Erythroblast (primary cell): ENCODE measurements around the gene SGCD.

Source experiments
- DNase-seq, 2 experiments: peaks; one replicate each; lab custom pipeline; 2025; lab: John Stamatoyannopoulos, UW
- GATA1 ChIP-seq: IDR thresholded peaks from 2 replicates; pipeline ENCODE4 v1.6.1; 2011; ENCODE audit warnings: low read depth, mild to moderate bottlenecking, control low read depth, low read length, moderate library complexity
- POLR2A ChIP-seq: IDR thresholded peaks from 2 replicates; pipeline ENCODE4 v1.6.1; 2011; ENCODE audit warnings: mild to moderate bottlenecking, low read length

The SGCD gene

GRCh38 chr5:156435101-156435500, 108.1 kb downstream of the SGCD start:
- TF ChIP-seq POLR2A (no peak), GATA1 (no peak)
- DNase-seq = no peak

- DNase-seq = no peak
- TF ChIP-seq GATA1 (no peak), POLR2A (no peak)
Observed at GRCh38 chr5:156438076-156438475, 111.1 kb downstream of the SGCD start.

GRCh38 chr5:156444753-156445291, 117.9 kb downstream of the SGCD start:
- DNase-seq = no peak

DNA sequence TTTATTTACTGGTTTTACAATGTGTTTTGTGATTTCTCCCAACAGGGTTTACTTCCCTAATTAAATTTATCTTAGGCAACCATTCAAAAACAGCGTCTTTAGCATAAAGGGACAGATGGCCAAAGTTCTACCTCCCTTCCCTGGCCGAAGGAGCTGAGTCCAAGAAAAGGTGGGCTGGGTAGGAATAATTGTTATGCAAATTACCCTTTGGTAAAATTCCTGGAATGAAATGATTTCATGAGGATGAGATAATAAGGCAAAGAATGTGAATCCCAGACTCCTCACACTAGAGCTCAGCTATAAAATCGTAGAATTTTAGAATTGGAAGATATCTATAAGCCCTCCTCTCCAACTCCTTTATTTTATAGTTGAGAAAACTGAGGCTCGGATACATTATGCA, 119.6 kb downstream of the SGCD start:
- DNase-seq = no peak
- no peak for TF ChIP-seq GATA1
- TF ChIP-seq POLR2A = no peak

More at GRCh38 chr5:156444753-156445291, 117.9 kb downstream of the SGCD start:
- no peak for TF ChIP-seq GATA1

- TF ChIP-seq POLR2A (no peak), GATA1 (no peak)
- DNase-seq = no peak
Observed at GRCh38 chr5:156450778-156451177, 123.8 kb downstream of the SGCD start.

- no peak for DNase-seq
- TF ChIP-seq POLR2A = no peak
- no peak for TF ChIP-seq GATA1
Observed at GRCh38 chr5:156451505-156451904, 124.5 kb downstream of the SGCD start.

- TF ChIP-seq POLR2A = no peak
- no peak for TF ChIP-seq GATA1
- no peak for DNase-seq
Observed at GRCh38 chr5:156456857-156457256, 129.9 kb downstream of the SGCD start.

DNA sequence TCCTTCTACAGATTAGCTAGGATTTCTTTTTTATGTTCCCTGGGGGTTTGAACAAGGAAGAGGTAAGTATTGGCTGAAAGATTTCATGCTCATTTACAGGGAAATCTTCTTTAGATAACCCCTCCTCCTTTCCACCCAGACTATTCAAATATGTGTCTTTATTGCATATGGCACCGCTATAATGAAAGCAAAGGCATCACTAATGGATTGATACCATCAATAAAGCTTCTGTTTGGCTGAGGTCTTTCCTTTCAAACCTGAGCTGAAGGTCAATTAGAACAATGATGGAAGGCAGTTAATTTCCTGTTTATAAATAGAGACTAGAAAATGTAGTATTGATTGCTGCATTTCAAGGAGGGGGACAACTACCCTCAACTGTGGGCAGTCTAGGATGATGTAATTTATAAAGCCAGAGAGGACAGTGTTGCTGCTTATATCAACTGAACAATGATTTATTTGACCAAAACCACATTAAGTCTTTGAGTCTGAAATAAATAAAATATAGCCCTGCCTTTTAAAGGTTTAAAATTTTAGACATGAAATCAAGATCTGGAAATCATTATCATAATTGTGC, 132.9 kb downstream of the SGCD start:
- no peak for TF ChIP-seq POLR2A
- TF ChIP-seq GATA1 = no peak

DNA sequence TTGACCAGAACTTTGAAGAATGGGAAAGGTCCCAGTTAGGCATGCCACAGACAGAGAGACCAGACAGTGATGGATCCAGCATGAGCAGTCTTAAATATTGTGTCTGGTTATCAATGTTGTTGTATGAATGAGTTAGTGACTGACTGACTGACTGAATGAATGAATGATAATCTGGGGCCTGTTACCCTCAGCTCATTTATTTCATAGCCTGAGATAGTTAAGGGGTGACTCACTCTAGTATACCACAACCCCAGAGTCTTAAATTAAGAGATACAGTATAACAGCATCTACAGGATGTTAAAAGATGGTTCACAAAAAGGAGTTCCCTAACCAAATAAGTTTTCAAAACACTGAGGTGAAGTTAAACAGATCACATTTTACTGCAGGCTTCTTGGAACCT, 133.5 kb downstream of the SGCD start:
- TF ChIP-seq GATA1 (no peak), POLR2A (no peak)
- no peak for DNase-seq

More for the DNA sequence above, 132.9 kb downstream of the SGCD start:
- no peak for DNase-seq

- DNase-seq = no peak
- TF ChIP-seq POLR2A = no peak
- no peak for TF ChIP-seq GATA1
Observed at GRCh38 chr5:156466871-156467270, 139.9 kb downstream of the SGCD start.

DNA sequence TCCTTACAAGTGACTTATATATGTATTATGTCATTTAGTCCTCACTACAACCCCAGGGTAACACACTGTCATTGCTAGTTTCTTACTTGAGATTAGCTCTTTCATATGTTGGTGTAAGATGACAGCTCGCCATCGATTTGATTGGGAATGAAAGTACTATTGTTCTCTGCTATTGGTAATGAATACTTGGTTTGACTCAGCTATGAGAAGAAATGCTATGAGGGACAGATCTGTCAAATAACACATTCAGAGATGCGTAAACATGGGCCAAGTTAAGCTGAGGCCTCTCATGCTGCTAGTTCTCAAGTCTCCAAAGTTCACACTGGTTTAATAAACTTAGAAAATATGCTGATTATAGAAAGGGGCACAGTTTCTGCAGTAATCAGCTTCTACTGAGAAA, 142.7 kb downstream of the SGCD start:
- no peak for TF ChIP-seq GATA1
- TF ChIP-seq POLR2A = no peak

DNA sequence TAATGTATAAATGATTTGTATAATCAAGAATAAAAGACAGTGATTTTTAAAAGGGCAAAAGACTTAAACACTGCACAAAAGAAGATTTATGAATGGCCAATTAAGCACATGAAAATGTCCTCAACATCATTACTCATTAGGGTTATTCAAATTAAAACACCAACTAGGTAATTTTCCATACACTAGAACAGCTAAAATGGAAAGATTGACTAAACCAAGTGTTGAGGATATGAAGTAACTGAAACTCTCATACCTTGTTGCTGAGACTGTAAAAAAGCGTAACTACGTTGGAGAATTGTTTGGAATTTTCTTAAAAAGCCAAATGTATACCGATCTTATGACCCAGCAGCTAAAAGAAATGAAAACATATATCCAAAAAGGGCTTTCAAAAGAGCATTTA, 144.9 kb downstream of the SGCD start:
- TF ChIP-seq POLR2A (no peak), GATA1 (no peak)

More for the DNA sequence above, 142.7 kb downstream of the SGCD start:
- no peak for DNase-seq

DNA sequence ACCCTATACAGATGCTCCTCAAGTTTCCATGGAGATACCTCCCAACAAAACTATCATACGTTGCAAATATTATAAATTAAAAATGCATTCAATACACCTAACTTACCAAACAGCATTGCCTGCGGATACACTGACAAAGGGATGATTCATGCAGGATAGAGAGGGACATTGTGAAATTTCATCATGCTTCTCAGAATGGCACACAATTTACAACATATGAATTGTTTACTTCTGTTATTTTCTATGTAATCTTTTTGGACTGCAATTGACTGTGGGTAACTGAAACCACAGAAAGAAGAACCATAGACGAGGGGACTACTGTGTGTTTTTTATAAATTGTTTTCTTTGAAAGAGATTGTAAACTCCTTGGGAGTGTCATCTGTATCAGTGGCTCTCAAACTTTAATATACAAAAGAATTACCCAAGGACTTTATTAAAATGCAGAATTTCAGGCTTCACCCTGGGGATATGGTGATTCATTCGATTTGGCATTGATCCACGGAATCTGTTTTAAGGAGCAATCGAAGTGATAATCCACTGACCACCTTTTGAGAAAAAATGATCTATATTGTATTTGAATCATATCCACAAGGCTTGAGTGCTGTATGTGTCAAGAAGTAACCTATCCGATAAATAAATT, 146.4 kb downstream of the SGCD start:
- no peak for DNase-seq
- TF ChIP-seq GATA1 (no peak), POLR2A (no peak)

More for the DNA sequence above, 144.9 kb downstream of the SGCD start:
- no peak for DNase-seq

- no peak for DNase-seq
- TF ChIP-seq GATA1 (no peak), POLR2A (no peak)
Observed at GRCh38 chr5:156474251-156474650, 147.3 kb downstream of the SGCD start.
